GM12878 (cell line): ENCODE data around the gene TMEM161A. TPM values are rescaled to one million over a fixed set of nuclear protein-coding genes. Genes with fewer than 3 reads are reported as not detected.
"Not testable (repeated sequence)": the region's sequence is repeated elsewhere in the genome, so short reads cannot be mapped to it uniquely, and the experiment has no call there.

Source experiments
- ATAC-seq: fragments of 200-7000 bp; cut with Tn5 transposase; 3 replicates; pipeline ENCODE4 v1.9.1; 2020; ENCODE audit warnings: mild to moderate bottlenecking, moderate library complexity
- BruUV-seq: library from RNA; stranded (reverse); fragments of 400-500 nt; replicated peaks from 2 replicates; lab custom pipeline; 2021; lab: Mats Ljungman, UMichigan
- CTCF ChIA-PET: fragments of 300-600 bp; sonication (Branson Sonifier 250); formaldehyde crosslinking; extraction: SDS; loops from one replicate; lab custom pipeline; 2021; ENCODE audit warnings: inconsistent platforms; lab: Yijun Ruan, JAX
- POLR2A ChIA-PET: fragments of 350-600 bp; formaldehyde crosslinking; extraction: SDS; loops from one replicate; lab custom pipeline; 2021; ENCODE audit warnings: inconsistent platforms; lab: Charles Lee
- RAD21 ChIA-PET: fragments of 300-600 bp; sonication (Branson Sonifier 250); formaldehyde crosslinking; loops from one replicate; lab custom pipeline; 2023; ENCODE audit warnings: antibody characterized with exemption; ENCODE audit not compliant: unreplicated experiment; lab: Charles Lee
- SMC1A ChIA-PET: fragments of 300-600 bp; sonication (Branson Sonifier 250); formaldehyde crosslinking; loops from one replicate; lab custom pipeline; 2023; ENCODE audit not compliant: unreplicated experiment, uncharacterized antibody; lab: Charles Lee
- DNase-seq: peaks from one replicate; pipeline ENCODE4 v3.0.0-alpha.2; 2011; ENCODE audit warnings: low read depth, low spot score
- FAIRE-seq: peaks from 3 replicates; lab custom pipeline; 2011; peaks lifted over from hg19 to GRCh38; lab: Jason Lieb, UNC
- H2AFZ ChIP-seq: 2 replicates; pipeline ENCODE4 v1.6.0; 2011; ENCODE audit warnings: low read depth, low read length, control low read depth; ENCODE audit not compliant: control insufficient read depth
- H3K27ac ChIP-seq: 2 replicates; pipeline ENCODE4 v1.5.1; 2011; ENCODE audit warnings: control low read depth; ENCODE audit not compliant: control insufficient read depth, insufficient read depth
- H3K27me3 ChIP-seq, 2 experiments: replicated peaks in 1 of 2; 2 replicates each; pipeline versions ENCODE4 v1.6.0 to v1.6.1; 2011; ENCODE audit warnings: low read length in 1 of 2; ENCODE audit not compliant: control insufficient read depth in 2 of 2, insufficient read depth in 2 of 2
- H3K36me3 ChIP-seq, 2 experiments: 2 replicates each; pipeline ENCODE4 v1.5.1; 2011; ENCODE audit warnings: low read length in 1 of 2; ENCODE audit not compliant: control insufficient read depth in 2 of 2, insufficient read depth in 2 of 2
- H3K4me1 ChIP-seq: 2 replicates; pipeline ENCODE4 v1.6.1; 2011; ENCODE audit warnings: mild to moderate bottlenecking, low read length, moderate library complexity, mixed read lengths; ENCODE audit not compliant: control insufficient read depth, insufficient read depth
- H3K4me2 ChIP-seq: 2 replicates; pipeline ENCODE4 v1.6.0; 2011; ENCODE audit warnings: control low read depth; ENCODE audit not compliant: control insufficient read depth, insufficient read depth
- H3K4me3 ChIP-seq: fragments of 200-600 bp; sonication (generic); 2 replicates; pipeline ENCODE4 v1.5.1; 2016
- H3K79me2 ChIP-seq: 2 replicates; pipeline ENCODE4 v1.6.0; 2011; ENCODE audit warnings: low read length; ENCODE audit not compliant: control insufficient read depth, insufficient read depth
- H3K9ac ChIP-seq: 2 replicates; pipeline ENCODE4 v1.8.0; 2011; ENCODE audit warnings: low read length, control low read depth, mixed read lengths; ENCODE audit not compliant: control insufficient read depth, insufficient read depth
- H3K9me3 ChIP-seq: replicated peaks from 3 replicates; pipeline ENCODE4 v1.5.1; 2011; ENCODE audit warnings: mild to moderate bottlenecking, low read length; ENCODE audit not compliant: control insufficient read depth, insufficient read depth
- H4K20me1 ChIP-seq: 2 replicates; pipeline ENCODE4 v1.6.0; 2011; ENCODE audit not compliant: control insufficient read depth, insufficient read depth
- BRCA1 ChIP-seq: IDR thresholded peaks from 2 replicates; pipeline ENCODE4 v1.6.1; 2011; ENCODE audit warnings: low read depth, low read length, improper control_type of control experiment
- DPF2 ChIP-seq: fragments of 450-650 bp; IDR thresholded peaks from 2 replicates; pipeline ENCODE4 v1.6.1; 2017; ENCODE audit warnings: mild to moderate bottlenecking
- LARP7 ChIP-seq: fragments of 450-650 bp; IDR thresholded peaks from 2 replicates; pipeline ENCODE4 v1.6.1; 2017; ENCODE audit warnings: mild to moderate bottlenecking
- MEF2A ChIP-seq: IDR thresholded peaks from 2 replicates; pipeline ENCODE4 v1.6.1; 2011; ENCODE audit warnings: low read depth, mild to moderate bottlenecking, low read length, moderate library complexity; ENCODE audit not compliant: insufficient read depth
- ZNF384 ChIP-seq: IDR thresholded peaks from 2 replicates; pipeline ENCODE4 v1.6.1; 2012; ENCODE audit warnings: low read depth, mild to moderate bottlenecking, low read length, improper control_type of control experiment, borderline replicate concordance
- WGBS: methylation state at CpG from one replicate; pipeline ENCODE4 v1.1.6; 2016; ENCODE audit warnings: low lambda C conversion rate; ENCODE audit not compliant: insufficient replicate concordance, insufficient coverage; ENCODE audit errors: missing lambda C conversion rate; 5-methylcytosine and 5-hydroxymethylcytosine counted together
- in situ Hi-C: fragments of 300-500 bp; cut with MboI; formaldehyde crosslinking; loops from 9 replicates; pipeline ENCODE4 v1.14.3; 2018; ENCODE audit warnings: mixed read lengths
- intact Hi-C: fragments of 100-400 bp; cut with micrococcal nuclease; formaldehyde crosslinking; loops from one replicate; pipeline ENCODE4 v1.14.2; 2022; ENCODE audit not compliant: unreplicated experiment
- polyA plus RNA-seq, 11 experiments: library from polyadenylated mRNA; depleted of rRNA in 4 of 11; unstranded in 6 of 11; stranded (reverse) in 5 of 11; fragments of >200 nt; fragmentation: Nextera tagmentation in 4 of 11; fragmentation: Illumina TruSeq in 1 of 11; extraction: Ambion mirVana in 4 of 11; extraction: Trizol in 1 of 11; gene quantifications; 1 replicate in 1 of 11; 2 replicates in 10 of 11; pipeline versions ENCODE4 v1.2.1 to v1.2.3, GENCODE V29; 2011 to 2016; ENCODE audit warnings: inconsistent platforms in 2 of 11, missing spikeins in 2 of 11, low read depth in 1 of 11
- total RNA-seq, 4 experiments: library from RNA; depleted of rRNA in 3 of 4; stranded (reverse); fragments of >200 nt in 3 of 4; fragmentation: Illumina TruSeq in 1 of 4; extraction: Trizol in 1 of 4; gene quantifications; 2 replicates each; pipeline versions ENCODE4 v1.2.1 to v1.2.3, GENCODE V29; 2013 to 2021
- TF ChIP-seq, protein P1 (sequence below): fragments of 450-650 bp; conservative IDR thresholded peaks from 2 replicates; pipeline ENCODE4 v1.6.1; 2017; ENCODE audit warnings: mild to moderate bottlenecking, moderate library complexity

TMEM161A gene
- total and polyA plus RNA-seq, 10 of the 15 experiments (the other 5 are each of a cell fraction or from before 2014, with no cell fraction given) = 1.1 to 37.1 (median 19.0) TPM

DNA sequence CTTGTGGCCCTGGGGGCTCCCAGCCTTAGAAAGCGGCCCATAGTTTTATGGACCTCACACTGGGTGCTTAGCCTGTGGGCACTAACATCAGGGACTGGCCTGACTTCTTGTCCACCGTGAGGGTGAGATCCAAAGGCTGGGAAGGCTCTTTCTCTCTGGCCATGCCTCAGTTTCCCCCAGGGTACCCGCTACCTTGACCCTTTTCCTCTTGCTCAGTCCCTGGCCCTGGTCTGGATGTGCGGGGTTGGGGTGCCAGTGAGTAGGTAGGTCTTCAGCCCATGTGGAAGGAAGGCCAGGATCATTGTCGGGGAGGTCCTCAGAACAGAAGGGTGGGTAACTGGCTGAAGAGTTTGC lies 1.6 kb upstream of the TMEM161A start:
- Histone ChIP-seq H2AFZ (no peak overlapping the region), H3K9ac (no peak overlapping the region), H3K36me3 (no peaks in the 10 kb centered on the region), H3K4me1 (peaks cover 6% of the 10 kb centered on the region; the same call in 1 of the 2 replicates), H3K4me3 (no peak overlapping the region), H3K4me2 (no peak overlapping the region), H3K79me2 (peaks cover 9% of the 10 kb centered on the region), H3K9me3 (no peaks in the 10 kb centered on the region; the same call in 2 of the 3 replicates), H4K20me1 (no peaks in the 10 kb centered on the region), H3K27ac (no peak overlapping the region), H3K27me3 (no peaks in the 10 kb centered on the region)
- ChIA-PET SMC1A (interaction anchor here (1.4 kb wide), 2 partner anchors 87 to 88 kb away, joined by 3 to 4 read pairs; no protein-coding TSS in a partner anchor), CTCF (interaction anchor here (0.7 to 6.8 kb wide), 10 partner anchors 15 to 89 kb away, joined by 3 to 76 read pairs (median 6); partner anchors contain the start of genes BORCS8 and RFXANK), POLR2A (interaction anchor here (0.9 kb wide), 1 partner anchor 17 kb away, joined by 3 read pairs; no protein-coding TSS in a partner anchor), RAD21 (interaction anchor here (5.3 kb wide), 1 partner anchor 35 kb away, joined by 39 read pairs; no protein-coding TSS in a partner anchor)
- ATAC-seq (no peak), FAIRE-seq (no peak), DNase-seq (no peak)
- no TSS peak for BruUV-seq
- 21% methylated on average over 5 of the region's 5 CpGs for WGBS
- TF ChIP-seq DPF2 (0 out of 2 replicates have a peak, but pooled peaks have one; percentile 37), MEF2A (no peak)
- in situ Hi-C loops (loop anchor here (5.0 to 10.0 kb wide), 3 partner anchors 37 to 355 kb away; no protein-coding TSS in a partner anchor), intact Hi-C loops (loop anchor here (1.0 kb wide), 1 partner anchor 87 kb away; no protein-coding TSS in a partner anchor)

DNA sequence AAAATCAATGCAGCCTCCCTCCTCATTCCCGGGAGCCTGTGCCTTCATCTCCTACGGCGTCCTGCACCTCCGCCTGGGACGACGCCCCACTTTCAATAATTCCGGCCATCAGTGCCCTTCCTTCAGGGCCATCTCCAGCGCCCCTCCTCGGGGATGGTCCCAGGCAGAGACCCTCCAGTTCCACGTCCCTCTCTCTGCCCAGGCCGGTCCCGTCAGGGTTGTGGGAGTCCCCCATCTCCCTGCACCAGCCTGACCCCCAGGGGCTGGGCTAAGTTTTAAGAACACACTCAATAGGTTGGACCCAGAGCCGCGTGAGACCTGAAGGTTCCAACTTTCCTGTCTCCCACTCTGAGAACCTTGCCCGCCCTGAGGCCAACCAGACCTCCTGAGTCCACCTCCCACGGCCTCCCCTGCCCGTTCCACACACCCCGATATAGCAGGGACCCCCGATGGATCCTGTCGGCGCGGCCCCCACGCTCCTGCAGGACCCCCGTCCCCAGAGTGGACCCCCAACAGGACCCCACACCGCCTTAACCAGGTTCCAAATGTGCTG lies 646 bp downstream of the TMEM161A start:
- no peaks in the 10 kb centered on the region for H4K20me1 ChIP-seq
- H2AFZ ChIP-seq = peak overlapping the region; percentile 99
- POLR2A ChIA-PET = interaction anchor here (0.5 kb wide), 1 partner anchor 13 kb away, joined by 3 read pairs; no protein-coding TSS in a partner anchor
- CTCF ChIA-PET = no interaction called here
- SMC1A ChIA-PET = no interaction called here
- peak overlapping the region; percentile 98 for H3K4me2 ChIP-seq
- H3K4me3 ChIP-seq = peak overlapping the region; percentile 77
- FAIRE-seq (no peak), ATAC-seq (peak; percentile 21), DNase-seq (no peak)
- intact Hi-C loops (no loop called here), in situ Hi-C loops (no loop called here)
- H3K27me3 ChIP-seq = no peaks in the 10 kb centered on the region
- H3K79me2 ChIP-seq = peaks cover 9% of the 10 kb centered on the region
- H3K36me3 ChIP-seq = no peaks in the 10 kb centered on the region
- no peak for TF ChIP-seq ZNF384
- TF ChIP-seq BRCA1 = no peak
- TF ChIP-seq, protein P1, sequence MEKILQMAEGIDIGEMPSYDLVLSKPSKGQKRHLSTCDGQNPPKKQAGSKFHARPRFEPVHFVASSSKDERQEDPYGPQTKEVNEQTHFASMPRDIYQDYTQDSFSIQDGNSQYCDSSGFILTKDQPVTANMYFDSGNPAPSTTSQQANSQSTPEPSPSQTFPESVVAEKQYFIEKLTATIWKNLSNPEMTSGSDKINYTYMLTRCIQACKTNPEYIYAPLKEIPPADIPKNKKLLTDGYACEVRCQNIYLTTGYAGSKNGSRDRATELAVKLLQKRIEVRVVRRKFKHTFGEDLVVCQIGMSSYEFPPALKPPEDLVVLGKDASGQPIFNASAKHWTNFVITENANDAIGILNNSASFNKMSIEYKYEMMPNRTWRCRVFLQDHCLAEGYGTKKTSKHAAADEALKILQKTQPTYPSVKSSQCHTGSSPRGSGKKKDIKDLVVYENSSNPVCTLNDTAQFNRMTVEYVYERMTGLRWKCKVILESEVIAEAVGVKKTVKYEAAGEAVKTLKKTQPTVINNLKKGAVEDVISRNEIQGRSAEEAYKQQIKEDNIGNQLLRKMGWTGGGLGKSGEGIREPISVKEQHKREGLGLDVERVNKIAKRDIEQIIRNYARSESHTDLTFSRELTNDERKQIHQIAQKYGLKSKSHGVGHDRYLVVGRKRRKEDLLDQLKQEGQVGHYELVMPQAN = no peak
- no peak for TF ChIP-seq LARP7
- TSS peak; percentile 79 for BruUV-seq
- 4% methylated on average over 24 of the region's 25 CpGs for WGBS
- peak overlapping the region; percentile 76 for H3K27ac ChIP-seq
- peaks cover 6% of the 10 kb centered on the region; the same call in 1 of the 2 replicates for H3K4me1 ChIP-seq
- RAD21 ChIA-PET = interaction anchor here (1.0 kb wide), 1 partner anchor 21 kb away, joined by 3 read pairs; no protein-coding TSS in a partner anchor
- H3K9ac ChIP-seq = peak overlapping the region; percentile 98
- peaks cover 5% of the 10 kb centered on the region; the same call in 2 of the 3 replicates for H3K9me3 ChIP-seq

DNA sequence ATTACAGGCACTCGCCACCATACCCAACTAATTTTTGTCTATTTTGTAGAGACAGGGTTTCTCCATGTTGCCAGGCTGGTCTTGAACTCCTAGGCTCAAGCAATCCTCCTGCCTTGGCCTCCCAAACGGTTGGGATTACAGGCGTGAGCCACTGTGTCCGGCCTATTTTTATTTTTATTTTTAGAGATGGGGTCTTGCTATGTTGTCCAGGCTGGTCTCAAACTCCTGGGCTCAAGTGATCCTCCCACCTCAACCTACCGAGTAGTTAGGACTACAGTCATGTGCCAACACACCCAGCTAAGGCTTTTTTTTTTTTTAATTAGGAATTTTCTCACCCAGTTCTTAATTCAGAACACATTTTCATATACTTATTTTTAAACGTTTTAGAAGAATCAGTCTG lies 2.6 kb downstream of the TMEM161A start:
- H3K4me2 ChIP-seq, BruUV-seq, ATAC-seq, H4K20me1 ChIP-seq, FAIRE-seq, H3K79me2 ChIP-seq, H3K4me3 ChIP-seq, H2AFZ ChIP-seq, DNase-seq, H3K9me3 ChIP-seq, H3K9ac ChIP-seq, H3K36me3 ChIP-seq, in situ Hi-C loops, H3K27me3 ChIP-seq, H3K4me1 ChIP-seq, intact Hi-C loops, H3K27ac ChIP-seq: not testable (repeated sequence)
- ChIA-PET SMC1A (interaction anchor here (1.7 kb wide), 1 partner anchor 39 kb away, joined by 4 read pairs; no protein-coding TSS in a partner anchor), RAD21 (interaction anchor here (1.6 kb wide), 1 partner anchor 39 kb away, joined by 5 read pairs; no protein-coding TSS in a partner anchor), CTCF (interaction anchor here (0.6 to 1.5 kb wide), 4 partner anchors 20 to 293 kb away, joined by 3 to 5 read pairs (median 4); no protein-coding TSS in a partner anchor), POLR2A (interaction anchor here (0.6 kb wide), 1 partner anchor 23 kb away, joined by 3 read pairs; no protein-coding TSS in a partner anchor)
- WGBS = 62% methylated on average over 6 of the region's 6 CpGs
